Superior temporal gyrus (tissue), 1 donor: ENCODE measurements around the gene TMEM18.
"Not testable (repeated sequence)": the region's sequence is repeated elsewhere in the genome, so short reads cannot be mapped to it uniquely, and the experiment has no call there.

Experiments used
- DNase-seq: peaks from one replicate; pipeline ENCODE4 v3.0.0-alpha.2; 2016; ENCODE audit errors: extremely low spot score

The TMEM18 gene

GRCh38 chr2:693606-694005 is 16.4 kb upstream of the TMEM18 start:
- DNase-seq: no peak

- no peak for DNase-seq
These were observed 15.6 kb upstream of the TMEM18 start for GRCh38 chr2:692767-693166.

DNA sequence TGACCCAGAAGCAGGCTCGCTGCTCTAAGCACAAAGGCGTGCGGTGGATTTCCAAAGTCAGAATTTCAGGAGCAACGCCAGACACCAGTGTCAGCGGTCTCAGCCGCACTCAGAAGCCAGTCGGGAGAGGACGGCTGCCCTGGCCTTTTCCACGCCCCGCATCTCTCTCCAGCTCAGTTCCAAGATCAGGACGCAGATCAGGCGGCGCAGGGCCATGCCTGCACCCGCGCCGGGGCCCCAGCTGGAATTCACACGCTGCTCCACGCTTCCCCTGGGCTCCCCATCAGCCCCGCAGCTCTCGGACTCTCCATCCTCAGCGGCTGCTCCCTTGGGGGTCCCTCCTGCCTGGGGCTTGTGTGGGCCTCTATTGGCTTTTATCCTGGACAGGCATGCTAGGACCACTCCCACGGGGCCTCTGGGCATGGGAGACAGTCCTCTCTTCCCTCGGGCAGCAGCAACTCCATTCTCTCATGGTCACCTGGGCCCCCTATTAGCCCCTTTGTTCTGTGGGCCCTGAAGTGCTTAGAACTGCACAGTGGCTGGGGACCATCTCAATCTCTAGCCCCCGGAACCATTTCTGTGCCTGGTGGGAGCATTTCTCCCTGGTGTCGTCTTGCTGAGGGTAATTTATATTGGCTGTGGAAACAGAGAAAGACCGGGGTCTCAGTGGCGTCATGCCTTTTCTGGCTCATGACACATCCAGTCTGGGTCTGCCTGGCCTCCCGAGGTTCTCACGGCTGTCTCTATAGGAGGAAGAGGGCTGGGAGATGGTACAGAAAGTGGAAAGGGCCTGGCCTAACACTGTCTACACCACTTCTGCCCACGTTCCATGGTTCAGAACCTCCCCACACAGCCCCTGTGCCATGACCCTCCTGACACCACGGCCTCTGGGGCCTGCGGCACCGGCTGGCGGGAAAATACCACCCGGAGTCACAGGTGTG is 14.9 kb upstream of the TMEM18 start:
- no peak for DNase-seq

- no peak for DNase-seq
These were observed 13.6 kb upstream of the TMEM18 start for GRCh38 chr2:690799-691198.

- no peak for DNase-seq
These were observed 12.8 kb upstream of the TMEM18 start for GRCh38 chr2:689877-690510.

GRCh38 chr2:689237-689636 is 12.0 kb upstream of the TMEM18 start:
- DNase-seq: no peak

DNA sequence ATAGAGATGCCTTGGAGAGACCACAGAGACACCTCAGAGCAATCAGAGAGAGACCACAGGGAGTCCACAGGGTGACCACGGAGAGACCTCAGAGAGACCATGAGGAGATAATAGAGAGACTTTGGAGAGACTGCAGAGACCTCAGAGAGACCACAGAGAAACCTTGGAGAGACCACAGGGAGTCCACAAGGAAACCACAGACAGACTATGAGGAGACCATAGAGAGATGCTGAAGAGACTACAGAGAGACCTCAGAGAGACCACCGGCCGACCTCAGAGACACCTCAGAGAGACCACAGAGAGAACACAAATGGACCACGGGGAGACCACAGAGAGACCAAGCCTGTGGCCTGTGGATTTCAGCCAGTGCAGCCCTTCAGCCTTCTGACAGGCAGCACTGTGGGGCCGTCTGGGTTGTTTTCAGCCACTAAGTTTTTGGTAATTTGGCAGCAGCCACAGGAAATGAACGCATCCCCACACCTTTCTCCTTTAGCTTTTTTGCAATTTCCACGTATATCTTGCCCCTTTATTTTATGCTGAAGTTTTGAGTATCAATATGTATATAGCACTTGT is 11.4 kb upstream of the TMEM18 start:
- no peak for DNase-seq

DNA sequence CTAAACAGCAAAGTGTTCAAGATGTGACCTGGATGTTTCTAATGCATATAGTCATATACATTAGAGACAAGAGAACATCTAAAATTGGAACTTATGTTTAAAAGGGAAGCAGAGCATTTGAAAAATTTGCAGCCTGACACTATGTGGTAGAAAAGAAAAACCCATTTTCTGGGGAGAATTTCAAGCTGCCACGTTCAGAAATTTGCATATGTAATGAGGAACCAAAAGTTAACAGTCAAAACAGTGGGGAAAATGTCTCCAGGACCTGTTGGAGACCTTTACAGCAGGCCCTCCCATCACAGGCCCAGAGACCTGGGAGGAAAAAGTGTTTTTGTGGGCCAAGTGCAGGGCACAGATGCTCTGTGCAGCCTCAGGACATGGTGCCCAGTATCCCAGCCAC is 8.2 kb upstream of the TMEM18 start:
- DNase-seq: no peak

GRCh38 chr2:684913-685312 is 7.7 kb upstream of the TMEM18 start:
- DNase-seq: not testable (repeated sequence)

DNA sequence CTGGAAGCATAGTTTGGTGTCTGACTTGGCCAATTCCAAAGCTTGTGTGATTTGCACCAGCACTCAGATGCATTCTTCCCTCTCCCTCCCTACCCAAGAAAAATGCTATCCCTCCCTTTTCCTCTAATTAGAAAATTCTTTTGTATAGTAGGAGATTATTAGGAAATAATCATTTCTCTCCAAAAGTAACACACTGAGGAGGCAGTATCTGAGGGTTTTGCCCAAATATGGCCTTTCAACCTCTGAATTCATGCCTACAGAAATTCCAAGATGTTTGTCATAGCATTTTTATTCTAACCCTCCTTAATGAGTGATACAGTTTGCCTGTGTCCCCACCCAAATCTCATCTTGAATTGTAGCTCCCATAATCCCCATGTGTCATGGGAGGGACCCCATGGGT is 5.0 kb upstream of the TMEM18 start:
- DNase-seq: no peak

- no peak for DNase-seq
These were observed 4.1 kb upstream of the TMEM18 start for GRCh38 chr2:681312-681711.

GRCh38 chr2:680496-680895 is 3.3 kb upstream of the TMEM18 start:
- DNase-seq: no peak

GRCh38 chr2:678964-679363 is 1.8 kb upstream of the TMEM18 start:
- no peak for DNase-seq

DNA sequence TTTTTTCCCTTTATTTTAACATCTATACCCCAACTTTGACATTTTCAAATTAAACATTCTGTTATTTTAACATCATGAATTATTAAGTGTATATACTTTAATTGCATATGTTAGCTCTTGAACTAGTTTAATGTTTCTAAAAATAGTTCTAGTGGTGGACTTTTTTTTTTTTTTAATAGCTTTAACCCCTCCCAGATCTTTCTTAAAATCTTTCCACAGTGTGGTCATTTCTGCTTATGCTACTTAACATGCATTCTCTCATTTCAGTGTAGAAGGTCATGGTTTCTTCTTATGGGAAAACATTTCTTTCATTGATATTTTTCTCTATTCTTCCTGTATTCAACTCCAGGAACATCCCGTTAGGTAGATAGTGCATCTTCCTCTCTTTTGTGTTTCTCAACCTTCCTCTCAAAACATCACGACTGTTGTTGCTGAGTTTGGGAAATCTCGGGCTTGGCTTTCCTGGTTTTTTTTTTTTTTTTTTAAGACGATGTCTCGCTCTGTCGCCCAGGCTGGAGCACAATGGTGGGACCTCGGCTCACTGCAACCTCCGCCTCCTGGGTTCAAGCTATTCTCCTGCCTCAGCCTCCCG is 849 bp upstream of the TMEM18 start:
- no peak for DNase-seq

- peak; percentile 97 for DNase-seq
These were observed 555 bp downstream of the TMEM18 start for GRCh38 chr2:676647-677055.

- peak; percentile 26 for DNase-seq
These were observed 1.1 kb downstream of the TMEM18 start for GRCh38 chr2:675982-676646.

- DNase-seq: no peak
These were observed 1.7 kb downstream of the TMEM18 start for GRCh38 chr2:675460-675859.

DNA sequence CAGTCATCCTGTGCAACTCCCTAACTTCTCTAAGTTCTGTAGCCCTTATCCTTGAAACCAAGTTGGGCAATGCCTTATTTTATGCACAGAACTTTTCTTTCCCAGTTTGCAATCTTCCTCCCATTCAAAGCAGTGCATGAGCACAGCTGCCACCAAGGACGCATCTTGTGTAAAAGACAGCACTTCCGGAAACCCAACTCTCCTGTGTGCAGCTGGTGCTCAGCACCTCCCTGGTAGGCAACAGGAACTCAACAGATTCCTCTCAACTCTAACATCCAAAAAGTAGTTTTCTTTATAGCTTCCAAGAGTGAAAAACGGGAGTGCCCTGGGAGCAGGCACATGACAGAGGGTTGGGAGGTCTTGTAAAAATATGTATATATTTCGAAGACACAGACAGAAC is 2.2 kb downstream of the TMEM18 start:
- no peak for DNase-seq

DNA sequence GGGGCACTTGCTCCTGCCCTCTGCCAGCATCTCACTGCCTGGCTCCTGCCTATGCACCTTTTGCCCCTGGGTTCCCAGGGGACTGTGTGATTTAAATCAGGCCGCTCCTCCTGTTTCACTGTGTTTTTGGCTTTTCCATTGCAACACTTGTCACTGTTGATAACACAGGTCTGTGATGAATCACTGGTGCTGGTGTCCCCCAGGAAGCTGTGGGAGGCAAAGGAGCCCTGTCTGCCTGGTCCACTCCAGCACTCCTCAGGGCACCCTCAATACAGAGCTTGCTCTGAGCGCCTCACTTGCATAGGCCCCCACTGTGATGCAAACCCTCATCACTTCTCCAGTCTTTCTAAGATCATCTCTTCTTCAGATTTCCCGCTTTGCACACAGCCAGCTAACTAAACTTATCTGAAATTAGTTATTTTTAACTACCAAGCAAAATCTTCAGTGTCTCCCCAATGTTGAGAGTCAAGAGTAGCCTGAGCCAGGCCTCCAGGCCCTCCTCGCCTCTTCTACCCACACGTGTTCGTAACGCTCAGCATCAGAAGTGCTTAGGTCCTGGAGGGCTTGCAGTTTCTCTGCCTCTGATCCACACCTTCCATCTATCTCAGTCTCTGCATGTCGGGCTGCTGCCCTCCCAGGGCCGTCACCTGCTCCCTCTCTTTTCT is 2.8 kb downstream of the TMEM18 start:
- no peak for DNase-seq

DNA sequence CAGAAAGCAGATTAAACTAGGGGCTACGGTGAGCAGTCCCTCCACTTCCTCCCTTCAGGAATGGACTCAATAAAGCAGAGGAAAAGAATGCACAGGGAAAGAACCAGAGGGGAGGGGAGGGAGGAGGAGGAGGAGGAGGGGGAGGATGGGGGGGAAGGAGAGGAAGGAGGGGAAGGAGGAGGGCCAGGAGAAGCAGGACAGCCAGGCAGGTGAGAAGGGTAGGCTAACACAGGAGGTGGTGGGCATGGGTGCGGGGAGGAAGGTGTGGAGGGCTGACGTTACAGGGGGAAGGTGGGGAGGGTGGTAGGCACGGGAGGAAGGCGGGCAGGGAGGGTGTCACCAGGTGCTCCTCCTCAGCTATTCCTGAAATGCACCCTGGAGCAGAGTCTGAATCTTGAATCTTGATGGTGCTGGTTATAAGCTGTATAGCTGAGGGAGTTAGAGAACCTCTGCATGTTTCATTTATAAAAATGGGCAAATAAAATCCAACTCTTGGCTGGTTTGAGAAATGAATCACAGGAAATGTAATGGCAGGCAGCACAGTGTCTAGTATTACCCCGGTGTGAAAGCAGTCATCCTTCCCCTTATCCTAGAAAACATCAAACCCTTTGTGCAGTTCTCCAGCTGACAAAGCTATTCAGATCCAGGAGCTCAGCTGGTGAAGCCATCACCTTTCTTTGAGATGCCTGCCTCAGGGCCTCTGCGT is 3.4 kb downstream of the TMEM18 start:
- DNase-seq: no peak

DNA sequence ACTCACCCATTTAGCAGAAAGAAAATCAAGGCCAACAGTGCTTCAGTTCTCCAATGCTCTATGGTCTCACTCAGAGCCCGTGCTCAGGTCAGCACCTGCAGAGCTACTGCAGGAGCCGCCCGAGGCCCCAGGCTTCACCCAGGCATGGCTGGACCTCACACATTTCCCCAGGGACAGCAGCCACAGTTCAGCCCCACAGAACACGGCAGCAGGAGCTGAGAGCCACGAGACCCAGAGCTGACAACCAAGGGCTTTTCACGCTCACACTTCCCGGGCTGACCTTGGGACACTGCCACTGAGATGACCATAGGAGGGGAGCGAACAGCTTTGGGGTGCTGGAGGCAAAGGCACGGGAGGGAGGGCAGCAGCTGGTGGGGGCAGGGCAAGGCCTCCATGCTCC is 4.2 kb downstream of the TMEM18 start:
- DNase-seq: no peak
